ENCODE results near the gene VOPP1.

VOPP1 gene

DNA sequence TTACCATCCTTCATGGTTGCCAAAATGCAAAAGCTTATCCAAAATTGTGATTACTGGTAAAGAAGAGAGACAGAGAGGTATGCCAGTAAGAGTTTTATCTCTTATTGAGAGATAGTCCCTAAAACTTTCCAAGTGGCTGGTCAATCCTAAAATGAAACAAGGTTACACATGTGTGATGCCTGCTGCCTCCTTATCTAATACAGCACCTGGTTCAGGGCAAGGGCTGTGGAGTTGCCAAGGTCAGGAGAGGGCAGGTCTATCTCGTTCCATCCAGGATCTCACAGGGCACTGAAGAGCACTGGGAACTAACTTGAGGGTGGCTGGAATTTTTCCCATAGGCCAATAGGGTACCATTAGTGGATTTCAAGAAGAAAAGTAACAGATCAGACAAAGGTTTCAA lies 18.3 kb downstream of the VOPP1 start:
- DNase-seq (ENCODE audit: low spot score), result no peak

DNA sequence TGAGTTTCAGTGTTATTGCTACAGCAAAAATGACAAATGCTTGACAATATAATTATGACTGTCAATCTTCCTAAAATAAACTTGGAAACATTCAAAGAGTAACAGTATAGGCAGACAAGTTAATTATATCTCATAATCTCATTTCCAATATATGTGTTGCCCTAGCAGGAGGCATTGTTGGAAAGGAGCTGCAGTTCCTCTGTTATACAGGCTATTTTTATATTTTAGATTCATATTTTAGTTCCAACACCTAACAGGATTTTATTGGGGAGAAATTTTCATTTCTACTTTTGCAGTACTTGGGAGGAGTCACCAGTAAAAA lies 19.3 kb downstream of the VOPP1 start:
- no peak for DNase-seq (ENCODE audit: low spot score)

DNA sequence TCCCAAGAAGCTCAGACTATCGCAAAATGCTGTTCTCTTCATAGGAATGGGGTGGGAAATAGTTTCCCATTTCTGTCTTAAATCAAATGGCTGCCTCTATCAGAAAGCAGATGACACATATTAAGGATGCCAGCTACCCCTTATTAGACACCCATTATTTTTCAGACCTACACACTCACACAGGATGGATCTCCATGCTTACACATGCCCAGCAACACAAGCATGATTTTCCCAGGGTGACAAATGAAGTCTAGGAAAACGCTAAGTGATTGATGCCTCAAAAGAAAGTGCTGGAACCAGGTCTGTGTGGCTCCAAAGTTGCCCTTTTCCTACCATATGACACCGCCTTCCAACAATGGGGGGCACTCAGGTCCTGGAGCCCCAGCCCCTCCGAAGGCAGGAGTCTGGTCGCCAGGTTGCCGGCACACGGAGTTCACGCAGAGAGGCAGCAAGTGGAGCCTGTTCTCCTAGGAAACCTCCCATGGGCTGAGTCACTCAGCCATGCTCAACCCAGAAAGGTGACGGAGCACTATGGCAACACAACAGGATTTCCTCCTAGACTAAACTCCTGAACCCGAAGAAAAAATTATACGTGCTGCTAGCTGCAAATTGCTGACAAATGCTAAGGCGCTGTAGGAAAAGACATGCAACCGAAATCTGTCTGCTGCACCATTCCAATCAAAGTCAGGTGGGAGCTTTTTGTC lies 19.8 kb downstream of the VOPP1 start:
- no peak for DNase-seq (ENCODE audit: low spot score)

DNA sequence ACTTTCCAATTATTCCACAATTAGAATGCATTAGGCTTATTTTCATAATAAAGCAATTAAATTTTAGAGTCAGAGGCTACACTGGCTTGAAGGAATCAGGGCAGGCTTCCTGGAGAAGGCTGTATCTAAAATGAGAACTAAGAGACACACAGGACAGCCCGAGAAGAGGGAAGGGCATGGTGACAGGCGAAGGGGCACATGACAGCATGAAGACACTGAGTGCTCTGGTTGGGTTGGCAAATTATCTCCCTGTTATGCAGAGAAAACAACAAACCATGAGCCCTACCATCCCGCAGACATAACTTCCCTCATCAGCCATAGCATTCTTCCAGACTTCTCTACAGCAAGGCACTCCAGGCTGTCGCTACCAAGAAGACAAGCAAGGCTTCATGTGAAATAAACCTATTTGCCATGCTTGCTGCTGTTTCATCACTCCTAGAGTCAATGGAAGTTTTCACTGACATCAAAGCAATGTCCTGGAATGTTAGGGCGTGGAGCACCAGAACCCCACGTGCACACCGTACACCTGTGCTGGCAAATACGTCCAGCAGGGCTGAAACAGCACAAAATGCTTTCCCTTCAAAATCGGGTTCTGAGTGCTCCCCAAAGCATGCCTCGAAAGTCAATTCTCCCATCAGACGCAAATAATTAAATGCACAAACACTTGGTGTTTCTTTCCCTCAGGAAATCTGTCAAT lies 21.3 kb downstream of the VOPP1 start:
- no peak for DNase-seq (ENCODE audit: low spot score)

DNA sequence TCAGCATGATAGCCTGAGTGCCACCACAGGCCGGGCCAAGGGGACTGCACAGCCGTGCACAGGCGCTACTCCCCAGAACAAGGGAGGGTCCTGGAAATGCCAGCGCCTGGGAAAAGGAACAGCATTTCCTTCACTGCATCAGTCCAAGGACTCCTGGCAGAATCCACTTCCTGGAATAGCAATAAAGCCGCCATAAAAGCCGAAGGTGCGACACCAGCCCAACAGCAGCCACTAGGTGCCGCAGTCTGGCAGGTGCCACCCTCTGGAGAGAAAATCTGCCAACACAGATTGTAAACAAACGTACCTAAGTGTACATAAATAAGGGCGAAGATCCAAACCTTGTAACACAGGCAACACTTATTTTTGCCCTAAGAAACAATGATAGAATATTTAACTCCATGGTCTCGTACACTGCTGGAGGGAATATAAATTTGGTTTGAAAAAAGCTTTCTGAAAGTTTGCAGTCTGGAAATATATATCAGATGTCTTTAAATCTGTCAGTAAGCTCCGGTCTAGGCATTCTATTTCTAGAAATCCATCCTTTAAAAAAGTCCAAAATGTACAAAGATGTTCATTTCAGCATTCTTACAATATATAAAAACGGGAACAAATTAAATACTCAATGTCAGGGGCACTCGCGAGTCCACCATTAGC lies 22.2 kb downstream of the VOPP1 start:
- no peak for DNase-seq (ENCODE audit: low spot score)

DNA sequence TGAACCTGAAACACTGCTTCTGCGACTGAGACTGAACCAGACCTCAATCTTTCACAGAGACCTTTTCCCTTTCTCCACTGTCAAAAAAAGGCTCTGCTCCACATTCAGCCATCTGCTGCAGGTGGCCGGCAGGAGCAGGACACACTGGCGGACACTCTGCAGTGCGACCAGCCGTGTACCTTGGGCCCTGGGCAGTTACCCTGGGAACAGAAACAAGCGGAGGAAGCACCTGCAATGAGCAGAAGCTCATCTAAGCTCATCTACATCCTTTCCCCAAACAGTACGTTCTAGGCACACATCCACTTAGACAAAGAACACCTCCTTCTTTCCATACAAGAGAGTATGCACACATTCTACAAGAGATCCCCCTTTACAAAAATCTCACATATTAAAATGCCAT lies 22.8 kb downstream of the VOPP1 start:
- no peak for DNase-seq (ENCODE audit: low spot score)

DNA sequence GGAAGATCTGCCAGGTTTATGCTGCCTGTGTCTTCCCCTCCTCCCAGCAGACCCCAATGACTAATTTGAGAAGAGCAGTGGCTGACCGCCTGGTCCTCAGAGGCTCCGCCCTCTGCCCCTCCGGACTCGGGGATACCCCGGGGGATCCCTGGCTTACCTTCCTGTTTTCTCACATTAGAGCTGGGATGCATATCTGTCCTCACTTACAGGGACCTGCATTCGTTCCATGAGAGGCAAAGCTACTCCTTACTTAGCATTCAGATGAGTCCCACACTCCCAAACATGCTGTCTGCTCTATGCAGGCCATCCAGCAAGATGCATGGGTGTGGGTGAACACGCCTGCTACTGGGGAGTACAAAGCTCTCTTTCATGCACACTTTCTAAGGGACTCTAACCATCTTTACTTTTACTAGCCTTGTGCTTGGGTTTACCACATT lies 24.0 kb downstream of the VOPP1 start:
- no peak for DNase-seq (ENCODE audit: low spot score)

DNA sequence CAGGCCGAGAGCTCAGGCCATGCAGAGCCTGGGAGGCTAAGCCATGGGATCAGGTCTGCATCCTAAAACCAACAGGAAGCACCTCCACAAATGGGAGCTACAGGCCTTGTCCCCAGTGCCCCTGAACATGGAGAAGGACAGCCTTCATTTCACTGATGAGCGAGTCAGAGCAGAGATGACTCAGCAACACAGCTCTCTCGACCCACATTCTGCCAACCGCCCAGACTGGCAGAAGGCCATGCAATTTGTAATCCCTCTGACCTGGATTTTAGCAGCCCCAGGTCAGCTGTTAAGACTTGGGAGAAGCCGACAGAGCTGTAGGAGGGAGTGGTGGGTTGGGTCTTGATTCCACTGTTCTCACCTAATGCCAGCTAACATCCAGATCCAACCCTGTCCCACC lies 25.5 kb downstream of the VOPP1 start:
- peak; percentile 91 for DNase-seq (ENCODE audit: low spot score)

DNA sequence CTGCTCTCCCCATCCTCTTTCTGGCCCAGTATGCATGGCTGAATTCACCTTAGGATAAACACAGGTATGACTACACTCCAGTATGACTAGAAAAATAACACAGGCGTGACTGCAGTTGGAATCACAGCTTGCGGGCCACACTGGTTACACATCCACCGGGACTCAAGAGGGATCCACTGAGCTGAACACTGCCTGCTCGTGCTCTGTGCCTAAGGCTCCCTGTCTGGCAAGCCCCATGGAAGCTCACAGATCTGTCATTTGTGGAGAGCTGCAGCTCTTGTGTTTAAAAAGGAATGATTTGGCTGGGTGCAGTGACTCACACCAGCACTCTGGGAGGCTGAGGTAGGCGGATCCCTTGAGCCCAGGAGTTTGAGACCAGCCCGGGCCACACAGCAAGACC lies 26.8 kb downstream of the VOPP1 start:
- peak; percentile 58 for DNase-seq (ENCODE audit: low spot score)

DNA sequence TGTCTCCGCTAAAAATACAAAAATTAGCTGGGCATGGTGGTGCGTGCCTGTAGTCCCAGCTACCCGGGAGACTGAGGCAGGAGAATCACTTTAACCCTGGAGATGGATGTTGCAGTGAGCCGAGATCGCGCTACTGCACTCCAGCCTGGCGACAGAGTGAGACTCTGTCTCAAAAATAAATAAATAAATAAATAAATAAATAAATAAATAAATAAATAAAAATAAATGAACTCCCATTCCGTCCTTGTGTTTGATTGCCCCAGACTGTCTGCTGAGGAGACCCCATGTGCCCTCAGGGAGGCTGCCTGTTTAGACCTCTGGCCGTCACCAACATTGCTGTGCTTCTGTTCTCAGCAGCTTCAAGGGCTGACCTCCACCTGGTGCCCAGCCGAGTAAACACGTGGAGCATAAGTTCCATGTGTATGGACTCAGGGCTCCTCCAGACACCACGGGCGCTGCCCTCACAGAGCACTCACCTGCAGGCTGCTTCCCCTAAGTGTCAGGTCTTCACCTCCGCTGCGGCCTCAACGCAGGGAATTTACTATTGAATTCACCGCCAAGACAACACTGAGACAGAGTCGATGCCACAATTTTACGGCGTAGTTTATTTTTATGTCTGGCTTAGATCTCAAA lies 32.0 kb downstream of the VOPP1 start:
- no peak for DNase-seq (ENCODE audit: low spot score)

DNA sequence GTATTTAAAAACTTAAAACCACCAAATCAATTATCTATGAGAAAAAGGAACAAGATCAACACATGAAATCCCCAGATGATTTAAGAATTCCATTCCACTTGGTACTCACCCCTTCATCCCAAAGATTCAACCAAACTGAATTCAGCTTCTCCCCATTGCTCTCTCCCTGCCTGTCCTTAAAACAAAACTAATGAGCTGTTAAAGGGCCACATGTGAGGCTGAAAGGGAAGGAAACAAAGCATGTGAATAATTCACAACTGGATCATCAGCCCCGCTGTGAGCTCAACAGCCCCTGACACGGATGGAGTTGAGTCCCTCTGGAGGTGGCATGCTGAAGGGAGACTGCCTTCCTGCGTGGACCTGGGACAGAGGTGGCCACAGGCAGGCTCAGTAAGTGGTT lies 32.9 kb downstream of the VOPP1 start:
- no peak for DNase-seq (ENCODE audit: low spot score)

DNA sequence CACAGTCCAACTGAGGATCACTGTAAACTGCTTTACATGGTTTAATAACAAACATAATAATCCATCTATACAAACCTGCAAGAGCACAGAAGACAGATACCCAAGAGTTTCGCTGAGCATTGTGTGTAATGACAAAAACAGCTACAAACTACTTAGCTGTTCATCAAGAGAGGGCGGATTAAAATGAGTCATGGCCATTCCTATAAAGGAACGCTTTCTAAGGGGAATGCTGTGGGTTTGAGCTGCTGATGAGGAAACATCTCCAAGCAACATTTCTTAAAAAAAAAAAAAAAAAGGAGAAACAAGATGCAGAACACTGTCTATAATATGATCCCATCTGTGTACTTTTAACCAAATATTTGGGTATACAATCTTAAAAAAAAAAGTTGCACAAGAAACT lies 33.8 kb downstream of the VOPP1 start:
- peak; percentile 88 for DNase-seq (ENCODE audit: low spot score)

DNA sequence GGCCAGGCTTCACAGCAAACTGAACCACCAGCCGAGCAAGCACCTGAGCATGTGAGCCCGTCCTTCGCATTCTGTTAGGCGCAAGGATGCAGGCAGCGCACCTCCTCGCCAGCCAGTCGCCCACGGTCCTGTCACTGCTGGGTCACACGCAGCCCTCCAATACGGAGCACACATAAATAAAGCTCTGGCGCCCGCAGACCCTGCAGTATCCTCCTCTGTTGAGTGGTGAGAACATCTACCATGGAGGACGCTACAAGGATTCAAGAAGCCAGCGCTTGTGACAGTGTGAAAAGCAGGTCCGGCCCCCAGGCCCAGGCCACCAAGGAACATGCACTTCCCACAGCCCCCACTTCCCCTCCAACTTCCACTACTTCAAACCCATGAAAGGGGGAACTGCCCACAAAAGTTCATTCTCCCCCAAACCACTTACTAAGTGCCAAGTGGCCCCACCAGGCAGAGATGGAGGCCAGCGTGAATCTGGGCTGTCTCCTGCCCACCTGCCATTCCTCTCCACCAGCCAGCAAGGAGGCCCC lies 34.8 kb downstream of the VOPP1 start:
- DNase-seq (ENCODE audit: low spot score), result no peak

DNA sequence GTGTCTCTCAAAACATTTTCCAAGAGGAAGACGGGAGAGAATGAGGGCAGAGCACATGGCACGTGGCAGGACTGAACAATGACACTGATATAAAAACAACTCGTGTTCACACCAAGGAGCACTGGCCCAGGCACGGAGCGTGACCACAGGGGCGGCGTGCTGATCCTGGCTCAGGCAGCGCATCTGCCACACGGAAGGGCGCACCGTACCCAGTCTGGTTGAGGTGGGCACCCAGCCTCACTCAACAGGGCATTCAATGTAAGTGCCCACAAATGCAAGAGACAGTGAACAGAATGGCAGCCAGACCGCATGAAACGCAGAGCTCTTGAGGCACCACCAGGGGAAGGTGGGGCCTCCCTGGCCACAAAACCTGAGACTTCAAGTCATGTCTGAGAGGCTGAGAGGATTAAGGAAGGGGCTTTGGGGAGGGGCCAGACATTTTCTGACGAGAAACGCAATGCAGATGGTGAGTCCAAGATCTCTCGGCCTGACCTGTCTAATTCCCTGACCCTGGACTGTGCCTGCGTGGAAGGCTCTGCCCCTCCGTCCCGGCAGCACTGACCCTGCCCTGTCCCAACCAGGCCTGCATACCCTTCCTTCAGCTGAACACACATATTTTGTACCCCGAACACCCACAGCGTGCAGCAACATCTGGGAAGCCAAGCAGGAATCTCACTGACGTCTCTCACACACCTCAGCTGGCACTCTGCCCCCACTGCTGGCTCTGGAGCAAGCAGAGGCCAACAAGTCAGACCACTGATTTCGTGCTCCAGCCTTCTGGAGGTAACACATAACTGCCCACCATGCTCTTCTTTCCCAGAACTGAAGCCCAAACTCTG lies 35.5 kb downstream of the VOPP1 start:
- DNase-seq (ENCODE audit: low spot score), result no peak

DNA sequence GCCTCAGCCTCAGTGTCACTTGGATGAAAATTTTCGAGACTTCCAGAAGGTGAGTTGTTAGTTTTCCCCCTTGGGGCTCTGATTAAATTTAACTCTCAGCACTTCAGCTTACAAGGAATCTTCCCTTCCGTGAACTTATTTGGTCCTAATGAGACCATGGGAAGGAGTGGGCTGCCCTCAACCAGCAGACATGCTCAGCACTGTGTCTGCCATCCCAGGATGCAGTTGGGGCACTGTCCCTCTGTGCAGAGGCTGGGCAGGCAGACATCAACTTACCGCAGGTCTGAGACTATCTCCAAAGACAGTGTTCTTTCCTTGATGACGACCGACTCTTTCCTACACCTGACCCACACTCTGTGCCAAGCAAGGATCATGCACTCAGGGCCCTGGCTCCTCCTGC lies 36.7 kb downstream of the VOPP1 start:
- DNase-seq (ENCODE audit: low spot score), result no peak

DNA sequence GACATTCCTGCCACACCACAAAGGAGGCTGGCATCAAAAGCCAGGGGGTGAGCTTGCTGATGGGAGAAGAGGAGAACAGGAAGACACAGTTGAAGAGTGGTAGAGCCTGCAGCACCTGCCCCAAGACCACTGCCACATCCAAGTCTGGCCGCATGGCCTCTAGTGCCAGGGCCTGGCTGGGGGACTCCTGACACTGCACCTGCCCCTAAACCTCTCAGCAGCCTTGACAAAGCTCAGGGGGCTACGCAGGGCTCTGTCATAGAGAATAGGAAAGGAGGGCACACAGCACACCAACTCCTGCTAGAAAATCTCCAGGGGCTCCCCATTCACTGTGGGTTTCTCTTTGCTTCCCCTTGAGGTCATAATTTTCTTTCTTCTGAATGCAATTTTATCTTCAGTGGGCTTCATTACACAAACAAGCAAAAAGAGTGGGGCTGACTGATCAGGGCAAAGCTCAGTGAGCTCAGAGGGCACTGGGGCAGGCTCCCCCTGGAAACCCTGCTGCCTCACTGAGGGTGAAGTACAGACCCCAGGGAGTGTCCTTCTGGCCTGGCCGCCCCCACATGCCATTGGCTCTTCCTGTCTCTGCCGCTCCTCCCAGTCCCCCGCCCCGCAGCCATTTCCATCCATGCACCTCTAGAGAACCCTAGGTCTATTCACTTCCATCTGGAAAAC lies 37.2 kb downstream of the VOPP1 start:
- no peak for DNase-seq (ENCODE audit: low spot score)

DNA sequence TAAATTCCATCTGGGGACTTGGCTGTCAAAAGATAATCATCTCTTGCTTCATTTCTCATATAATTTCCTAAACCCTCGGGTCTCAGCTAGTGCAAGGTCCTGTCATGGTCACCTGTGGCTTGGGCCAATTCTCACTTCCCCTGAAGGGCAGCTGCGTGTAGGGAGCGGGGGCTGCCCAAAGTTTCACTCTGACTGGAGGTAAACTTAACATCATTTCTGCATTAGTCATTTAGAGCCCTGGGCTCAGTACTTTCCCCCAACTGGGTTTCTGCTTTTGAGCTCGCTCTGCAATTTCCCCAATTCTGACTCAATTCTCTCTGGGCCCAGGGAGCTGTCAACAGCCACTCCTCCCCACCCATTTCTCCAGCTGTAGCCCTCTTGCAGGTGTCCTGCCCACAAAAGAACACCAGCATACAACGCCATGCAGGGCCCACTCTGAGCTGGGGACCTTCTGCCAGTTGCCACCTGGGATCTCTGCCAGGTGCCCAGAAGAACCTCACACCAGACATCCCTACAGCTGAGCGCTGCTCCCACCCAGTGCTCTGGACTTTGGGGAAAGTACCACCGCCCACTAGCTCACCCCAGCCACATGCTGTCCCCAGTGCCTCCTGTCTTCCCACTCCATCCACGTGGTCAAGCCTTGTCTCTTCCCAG lies 37.9 kb downstream of the VOPP1 start:
- DNase-seq (ENCODE audit: low spot score), result peak; percentile 83

DNA sequence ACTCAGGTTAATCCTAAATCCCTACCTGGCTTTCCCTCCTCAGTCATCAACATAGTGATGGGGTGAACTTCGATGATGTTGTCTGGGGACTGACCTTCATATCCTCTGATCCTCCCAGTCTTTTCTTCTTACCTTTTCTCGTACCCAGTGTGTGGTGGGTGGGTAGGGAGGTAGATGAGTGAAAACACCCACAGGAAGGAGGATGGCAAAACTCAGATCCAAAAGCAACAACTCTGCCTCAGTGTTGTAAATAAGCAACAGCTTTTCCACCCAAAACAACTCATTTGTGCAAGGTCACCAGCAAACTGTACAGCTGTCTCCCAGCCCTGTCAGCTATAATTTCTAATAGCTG lies 38.6 kb downstream of the VOPP1 start:
- no peak for DNase-seq (ENCODE audit: low spot score)

DNA sequence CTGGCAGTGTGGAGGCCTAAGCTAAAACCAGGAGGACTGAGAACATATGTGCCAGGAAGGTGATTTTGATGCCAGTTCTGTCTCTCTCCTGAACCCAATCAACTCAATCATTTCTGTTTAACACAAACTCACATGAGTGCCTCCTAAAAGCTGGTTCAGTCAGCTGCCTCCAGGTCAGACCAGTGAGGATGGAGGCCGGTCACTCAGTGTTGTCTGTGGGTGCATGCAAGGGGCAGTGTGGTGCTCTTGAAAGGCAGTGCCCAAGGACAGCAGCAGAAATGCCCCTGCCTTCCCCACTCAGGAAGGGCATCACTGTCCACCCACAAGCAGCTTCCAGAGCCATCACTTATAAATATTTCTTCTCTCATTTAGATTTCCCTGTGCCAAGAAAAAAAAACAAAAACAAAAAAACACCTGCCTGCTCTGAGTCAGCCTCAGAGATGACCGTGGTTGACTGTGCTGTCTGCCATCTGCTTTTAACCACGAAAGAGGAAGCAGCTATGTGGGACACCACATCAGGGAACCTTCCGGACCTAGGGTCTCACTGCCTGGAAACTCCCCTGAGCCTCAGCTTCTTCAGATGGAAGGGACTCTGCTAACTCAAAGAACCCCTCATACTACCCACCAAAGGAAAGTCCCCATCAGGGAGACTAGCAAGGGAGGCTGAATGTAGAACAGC lies 39.1 kb downstream of the VOPP1 start:
- peak; percentile 38 for DNase-seq (ENCODE audit: low spot score)
